ENCODE results near the gene GLI3.

GLI3 gene

GRCh38 chr7:41955893-41956675, 280.9 kb downstream of the GLI3 start:
- Mint-ChIP-seq H3K4me3 (peak overlapping the region; percentile 18), H3K4me1 (peaks cover 39% of the 10 kb centered on the region), H3K27ac (peak overlapping the region; percentile 27), H3K27me3 (ENCODE audit: low read depth, poor library complexity) (peaks cover 3% of the 10 kb centered on the region), H3K9me3 (no peaks in the 10 kb centered on the region), H3K36me3 (ENCODE audit: low read depth) (peaks cover 7% of the 10 kb centered on the region)
- TF ChIP-seq CTCF (IDR thresholded peaks at IDR 0.05): no peak
- DNase-seq: peak; percentile 56

GRCh38 chr7:41955451-41955850, 281.6 kb downstream of the GLI3 start:
- Mint-ChIP-seq H3K4me1 (peaks cover 44% of the 10 kb centered on the region), H3K27me3 (ENCODE audit: low read depth, poor library complexity) (peaks cover 3% of the 10 kb centered on the region), H3K4me3 (peak overlapping the region; percentile 18), H3K36me3 (ENCODE audit: low read depth) (peaks cover 4% of the 10 kb centered on the region), H3K27ac (peak overlapping the region; percentile 27), H3K9me3 (no peaks in the 10 kb centered on the region)
- DNase-seq: no peak
- TF ChIP-seq CTCF (IDR thresholded peaks at IDR 0.05): no peak

- no peak for TF ChIP-seq CTCF (IDR thresholded peaks at IDR 0.05)
- H3K27me3 Mint-ChIP-seq (ENCODE audit: low read depth, poor library complexity): peaks cover 3% of the 10 kb centered on the region
- H3K9me3 Mint-ChIP-seq: no peaks in the 10 kb centered on the region
- DNase-seq: no peak
- H3K36me3 Mint-ChIP-seq (ENCODE audit: low read depth): no peaks in the 10 kb centered on the region
- no peak overlapping the region for H3K4me3 Mint-ChIP-seq
- H3K27ac Mint-ChIP-seq: no peak overlapping the region
- H3K4me1 Mint-ChIP-seq: peaks cover 49% of the 10 kb centered on the region
Observed at GRCh38 chr7:41954976-41955375, 282.0 kb downstream of the GLI3 start.

- no peaks in the 10 kb centered on the region for H3K9me3 Mint-ChIP-seq
- no peak for DNase-seq
- no peaks in the 10 kb centered on the region for H3K36me3 Mint-ChIP-seq (ENCODE audit: low read depth)
- no peak overlapping the region for H3K4me3 Mint-ChIP-seq
- peaks cover 3% of the 10 kb centered on the region for H3K27me3 Mint-ChIP-seq (ENCODE audit: low read depth, poor library complexity)
- H3K4me1 Mint-ChIP-seq: peaks cover 21% of the 10 kb centered on the region
- no peak overlapping the region for H3K27ac Mint-ChIP-seq
- no peak for TF ChIP-seq CTCF (IDR thresholded peaks at IDR 0.05)
Observed at GRCh38 chr7:41948503-41948902, 288.5 kb downstream of the GLI3 start.

GRCh38 chr7:41943094-41943577, 293.9 kb downstream of the GLI3 start:
- TF ChIP-seq CTCF (IDR thresholded peaks at IDR 0.05): peak; percentile 96
- peaks cover 24% of the 10 kb centered on the region for H3K27me3 Mint-ChIP-seq (ENCODE audit: low read depth, poor library complexity)
- H3K4me3 Mint-ChIP-seq: peak overlapping the region; percentile 77
- H3K36me3 Mint-ChIP-seq (ENCODE audit: low read depth): no peaks in the 10 kb centered on the region
- peaks cover 25% of the 10 kb centered on the region for H3K4me1 Mint-ChIP-seq
- no peak overlapping the region for H3K27ac Mint-ChIP-seq
- peak; percentile 92 for DNase-seq
- H3K9me3 Mint-ChIP-seq: peaks cover 3% of the 10 kb centered on the region
